Measurements from ENCODE around the gene CLCN2.

The CLCN2 gene

DNA sequence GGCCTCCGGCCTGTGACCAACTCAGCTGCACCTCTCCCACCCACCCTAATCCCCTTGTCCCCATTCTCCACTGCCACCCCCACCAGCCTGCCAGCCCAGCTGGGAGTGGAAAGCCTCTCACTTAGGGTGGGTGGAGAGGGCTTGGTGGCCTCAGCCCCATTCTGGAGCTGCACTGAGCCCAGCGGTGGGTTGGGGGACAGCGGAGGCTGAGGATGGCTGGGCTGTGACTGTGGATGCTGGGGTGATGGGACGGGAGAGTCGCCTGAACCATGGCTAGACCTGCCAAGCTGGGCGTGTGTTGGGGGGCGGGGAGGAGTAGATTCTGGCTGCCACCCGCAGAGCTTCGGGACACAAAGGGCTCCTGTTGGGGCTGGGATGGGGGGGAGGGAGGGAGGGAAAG is 1.8 kb downstream of the CLCN2 start:
- DNase-seq = no peak

DNA sequence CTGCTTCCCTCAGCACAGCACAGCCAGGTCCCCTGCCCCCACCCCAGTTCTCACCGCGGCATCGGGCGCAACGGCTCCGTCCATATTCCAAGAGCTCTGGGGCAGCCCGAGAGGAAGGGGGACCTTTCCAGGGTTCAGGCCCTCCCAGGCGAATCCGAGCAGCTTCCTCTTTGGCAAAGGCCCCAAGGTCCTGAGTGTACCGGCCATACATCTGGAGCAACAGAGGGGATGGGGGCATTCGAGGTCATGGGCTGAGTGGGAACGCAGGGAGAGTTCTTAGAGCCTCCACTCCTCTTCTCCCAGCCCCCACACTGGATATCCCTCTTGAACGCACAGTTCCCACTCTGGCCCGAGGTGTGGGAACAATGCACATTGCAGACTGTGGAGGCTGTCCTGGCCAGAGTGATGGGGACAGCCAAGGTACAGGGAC is 2.5 kb downstream of the CLCN2 start:
- DNase-seq = no peak

DNA sequence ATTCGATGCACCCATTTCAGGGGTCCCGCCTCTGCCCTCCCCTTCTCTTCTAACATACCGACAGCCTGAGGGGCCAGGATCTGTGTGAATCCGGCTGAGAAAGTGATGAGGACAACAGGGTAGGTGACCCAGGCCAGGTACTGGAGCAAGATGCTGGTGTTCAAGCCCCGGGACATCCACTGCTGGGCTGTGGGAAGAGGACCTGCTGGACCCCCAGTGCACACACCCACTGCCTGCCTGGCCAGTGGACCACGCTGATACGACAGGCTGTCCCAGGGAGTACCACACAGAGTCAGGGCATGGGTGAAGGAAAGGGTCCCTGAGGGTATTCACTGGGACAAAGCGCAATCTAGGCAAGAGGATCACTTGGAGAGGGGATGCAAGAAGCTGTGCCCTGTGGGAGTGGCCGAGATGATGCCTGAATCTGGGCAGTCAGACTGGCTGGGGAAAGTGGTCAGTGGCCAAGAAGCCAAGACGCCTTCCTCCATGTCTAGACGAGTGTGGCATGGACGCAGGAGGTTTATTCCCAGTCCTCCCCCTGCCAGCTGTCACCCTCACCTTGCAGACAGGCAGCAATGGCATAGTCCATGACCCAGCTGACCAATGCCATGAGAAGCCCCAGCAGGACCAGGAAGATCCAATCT is 3.2 kb downstream of the CLCN2 start:
- DNase-seq = no peak

DNA sequence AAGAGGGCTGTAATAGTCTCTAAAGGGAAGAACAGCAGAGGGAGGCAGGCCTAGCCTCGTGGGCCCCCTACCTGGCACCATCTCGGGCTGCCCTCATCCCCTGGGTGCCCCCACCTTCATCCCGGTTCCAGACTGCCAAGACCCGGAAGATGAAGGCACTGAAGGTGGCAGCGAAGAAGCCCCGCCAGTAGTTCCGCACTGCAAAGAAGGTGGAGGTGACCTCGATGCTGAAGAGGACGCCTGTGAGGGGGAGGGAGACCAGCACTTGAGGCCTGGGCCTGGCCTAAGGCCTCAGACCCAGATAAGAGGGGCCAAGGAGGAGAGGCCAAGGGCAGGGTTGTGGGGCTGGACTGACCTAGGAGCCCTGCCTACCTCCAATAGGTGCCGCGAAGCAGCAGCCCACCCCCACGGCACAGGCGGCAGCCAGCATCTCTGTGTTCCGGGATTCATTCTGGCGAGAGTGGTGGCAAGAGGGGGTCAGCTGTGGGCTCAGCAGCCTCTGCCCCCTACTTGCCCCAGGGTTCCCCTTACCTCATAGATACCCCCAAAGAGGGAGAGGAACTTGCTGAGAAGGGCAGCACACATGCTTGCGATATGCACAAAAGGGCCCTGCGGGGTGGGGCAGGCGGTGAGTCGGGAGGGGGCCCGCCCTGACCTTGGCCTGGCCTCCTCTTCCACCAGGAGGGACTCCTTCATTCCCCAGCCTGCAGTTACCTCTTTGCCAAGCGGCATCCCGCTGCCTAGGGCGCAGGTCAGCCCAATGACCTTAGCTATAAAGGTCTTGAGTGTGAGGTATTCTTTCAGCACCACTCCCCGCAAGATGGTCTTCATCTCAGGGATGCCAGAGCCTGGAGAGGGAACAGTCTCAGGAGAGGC is 3.9 kb downstream of the CLCN2 start:
- DNase-seq = no peak

DNA sequence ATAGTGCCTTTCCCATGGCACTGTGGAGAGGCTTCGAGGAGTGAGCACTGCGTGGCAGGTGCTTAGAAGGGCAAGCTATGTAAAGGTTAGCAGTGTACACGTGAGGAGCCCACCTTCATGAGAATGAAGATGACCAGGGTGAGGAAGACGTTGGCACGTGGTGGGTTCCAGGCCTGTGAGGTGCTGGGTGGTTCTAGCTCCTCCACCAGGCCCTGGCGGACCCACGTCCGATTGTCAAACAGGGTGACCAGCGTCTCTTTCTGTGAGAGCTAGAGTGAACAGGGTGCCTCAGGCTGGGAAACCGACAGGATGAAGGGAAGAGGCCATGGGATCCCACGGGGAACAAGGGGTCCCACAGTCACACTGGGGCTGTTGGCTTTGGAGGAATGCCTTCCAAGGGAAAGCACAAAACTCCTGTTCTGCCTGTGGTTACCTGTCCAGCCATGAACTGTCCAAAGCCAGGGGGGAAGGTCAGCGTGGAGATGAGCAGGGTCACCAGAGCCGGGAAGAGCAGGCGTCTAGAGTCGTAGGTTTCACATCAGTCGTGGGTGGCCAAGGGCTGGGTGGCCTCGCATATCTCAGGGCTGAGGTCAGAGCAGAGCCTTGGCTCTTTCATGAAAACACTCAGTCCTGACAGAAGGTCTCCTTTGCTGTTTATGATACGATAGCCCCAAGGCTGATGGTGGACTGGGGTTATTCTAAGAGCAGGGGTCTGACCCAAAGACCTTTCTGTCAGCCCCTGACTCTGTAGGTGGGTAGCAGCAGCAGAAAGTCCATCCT is 6.0 kb downstream of the CLCN2 start:
- DNase-seq = no peak

DNA sequence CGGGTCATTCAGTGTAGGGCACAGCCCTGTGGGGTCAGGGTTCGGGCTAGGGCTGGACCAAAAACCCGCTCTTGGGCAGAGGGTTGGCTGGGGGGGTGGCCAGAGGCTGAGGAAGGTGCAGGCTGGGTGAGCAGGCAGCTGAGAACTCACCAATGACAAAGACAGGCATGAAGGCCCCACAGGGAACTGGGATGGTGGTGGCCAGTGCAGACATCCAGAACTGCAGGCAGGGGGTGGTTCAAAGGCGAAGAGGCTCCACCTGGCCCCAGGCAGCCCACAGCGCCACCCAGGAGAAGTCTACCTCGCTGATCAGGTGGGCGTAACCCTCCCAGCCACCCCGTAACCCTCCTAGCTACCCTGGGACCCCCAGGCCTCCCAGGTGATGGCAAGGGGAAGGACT is 6.7 kb downstream of the CLCN2 start:
- DNase-seq = no peak

DNA sequence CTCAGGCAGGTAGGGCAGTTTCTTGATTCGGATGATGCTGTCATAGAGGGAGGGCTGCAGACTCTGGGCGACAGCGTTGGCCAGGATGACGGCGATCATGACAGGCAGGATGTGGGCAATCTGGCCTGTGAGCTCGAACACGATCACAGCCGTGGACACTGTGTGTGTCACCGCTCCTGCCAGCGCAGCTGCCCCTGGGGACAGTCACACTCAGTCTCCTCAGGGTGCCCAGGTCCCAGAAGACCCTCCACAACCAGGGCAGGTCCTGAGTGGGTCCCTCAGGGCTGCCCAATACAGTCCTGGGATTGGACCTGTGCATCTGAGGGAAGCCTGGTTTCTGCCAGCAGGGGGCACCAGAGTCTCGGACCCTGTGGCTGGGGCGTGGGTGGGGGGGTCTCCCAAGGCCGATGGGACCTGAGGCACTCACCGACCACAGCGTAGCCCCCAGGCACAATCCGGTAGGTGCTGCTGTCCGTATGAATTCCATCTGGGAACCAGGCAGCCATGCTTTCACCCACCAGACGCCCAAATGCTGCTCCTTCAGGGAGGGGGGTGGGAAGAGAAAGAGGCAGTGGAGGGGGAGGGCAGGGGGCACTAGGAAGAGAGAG is 7.2 kb downstream of the CLCN2 start:
- peak; percentile 55 for DNase-seq

DNA sequence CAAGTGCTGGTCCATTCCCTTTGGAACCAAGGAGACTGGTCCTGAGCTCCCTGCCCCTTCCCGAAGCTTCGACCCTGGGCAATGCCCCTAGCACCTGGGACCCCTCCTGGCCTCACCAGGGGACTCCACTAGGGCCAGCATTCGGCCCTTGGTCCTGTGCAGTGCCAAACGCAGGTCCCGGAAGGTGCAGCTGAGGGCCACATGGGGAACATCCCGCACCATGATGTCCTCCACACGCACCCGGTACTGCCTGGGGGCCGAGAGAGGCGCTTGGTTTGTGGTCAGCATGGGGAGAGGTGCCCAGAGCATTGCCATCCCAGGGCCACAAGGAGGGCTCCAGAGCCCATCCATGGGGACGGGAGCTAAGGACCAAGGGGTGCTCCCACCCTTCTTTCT is 7.9 kb downstream of the CLCN2 start:
- DNase-seq = no peak

DNA sequence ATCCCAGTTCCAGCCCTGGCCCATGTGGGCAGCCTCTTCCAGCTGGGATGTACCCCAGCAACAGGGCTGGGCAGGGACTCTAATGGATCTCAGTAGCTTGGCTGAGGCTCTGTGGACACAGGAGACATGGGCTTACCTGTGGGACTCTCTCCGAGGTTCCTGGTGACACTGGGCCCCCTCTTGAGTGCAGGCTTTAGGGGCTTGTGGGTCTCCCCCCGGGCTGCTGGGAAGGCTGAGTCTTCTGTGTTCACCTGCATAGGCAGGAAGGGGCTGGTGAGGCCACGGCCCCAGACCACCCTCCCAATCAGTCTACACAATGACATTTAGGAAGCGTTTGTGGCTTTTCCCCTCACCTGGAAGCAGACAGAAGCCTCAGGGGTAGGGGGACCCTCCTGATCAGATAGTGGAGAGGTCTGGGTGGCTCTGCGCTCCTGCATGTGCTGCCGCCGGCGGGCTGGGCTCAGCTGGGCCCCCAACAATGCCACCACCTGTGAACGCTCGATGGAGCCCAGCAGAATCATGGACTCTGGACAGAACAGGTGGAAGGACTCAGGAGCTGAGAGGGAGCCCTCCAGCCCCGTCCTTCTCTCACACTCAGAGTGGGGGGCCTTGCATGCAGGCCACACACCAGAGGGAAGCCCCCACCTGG is 8.4 kb downstream of the CLCN2 start:
- DNase-seq = no peak

DNA sequence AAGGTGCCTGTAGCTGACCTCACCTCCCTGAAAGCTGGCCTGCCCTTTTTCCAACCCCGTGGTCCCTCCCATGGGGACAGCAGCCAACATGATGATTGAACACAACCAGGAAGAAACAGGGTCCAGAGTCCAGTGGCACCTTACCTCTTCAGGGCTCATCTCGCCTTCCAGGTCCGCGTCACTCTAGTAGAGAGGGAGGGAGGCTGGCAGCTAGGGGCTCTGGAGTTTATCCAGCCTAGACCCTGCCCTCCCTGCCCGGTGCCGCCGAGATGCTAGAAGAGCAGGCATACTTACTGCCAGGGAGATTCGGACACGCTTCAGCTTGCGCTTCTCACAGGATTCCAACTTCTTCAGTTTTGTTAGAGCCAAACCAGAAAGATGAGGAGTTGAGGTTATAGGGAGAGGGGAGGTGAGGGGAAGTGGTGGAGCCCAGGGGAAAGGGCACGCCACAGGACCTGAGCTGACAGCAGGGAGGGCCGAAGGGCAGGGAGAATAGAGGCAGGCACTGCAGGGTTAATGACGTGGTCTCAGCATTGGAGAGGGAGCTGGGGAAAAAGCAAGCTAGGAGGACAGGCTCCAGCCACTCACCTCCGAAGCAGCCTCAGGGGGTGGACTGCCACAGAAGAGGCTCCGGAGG is 9.1 kb downstream of the CLCN2 start:
- DNase-seq = no peak

DNA sequence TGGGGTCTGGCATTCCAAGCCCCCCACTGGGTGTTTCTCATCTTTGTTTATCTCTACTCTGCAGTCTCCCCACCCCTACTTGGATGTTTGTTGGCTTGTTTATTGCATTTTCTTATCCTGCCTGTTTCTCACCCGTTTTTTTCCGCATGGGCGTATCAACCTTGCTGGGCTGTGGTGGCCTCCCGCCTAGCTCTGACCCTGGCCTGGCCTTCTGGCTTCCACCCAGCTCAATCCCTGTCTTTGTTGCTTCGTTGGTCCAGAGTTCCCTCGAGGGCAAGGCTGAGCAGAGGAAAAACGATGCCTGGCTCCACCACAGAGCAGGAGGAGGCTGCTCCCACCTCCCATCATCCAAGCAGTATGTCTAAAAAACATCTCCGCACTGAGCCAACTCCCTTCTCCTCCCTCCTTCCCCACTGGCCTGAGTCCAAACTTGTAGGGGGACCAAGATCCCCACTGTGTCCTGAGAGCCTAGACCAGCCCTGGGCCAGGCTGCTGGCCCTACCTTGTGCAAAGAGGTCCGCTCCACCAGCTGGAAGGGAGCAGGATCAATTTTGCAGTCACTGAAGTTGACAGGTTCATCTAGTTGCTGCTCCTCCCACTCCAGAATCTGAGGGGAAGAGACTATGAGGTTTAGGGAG is 9.8 kb downstream of the CLCN2 start:
- no peak for DNase-seq

DNA sequence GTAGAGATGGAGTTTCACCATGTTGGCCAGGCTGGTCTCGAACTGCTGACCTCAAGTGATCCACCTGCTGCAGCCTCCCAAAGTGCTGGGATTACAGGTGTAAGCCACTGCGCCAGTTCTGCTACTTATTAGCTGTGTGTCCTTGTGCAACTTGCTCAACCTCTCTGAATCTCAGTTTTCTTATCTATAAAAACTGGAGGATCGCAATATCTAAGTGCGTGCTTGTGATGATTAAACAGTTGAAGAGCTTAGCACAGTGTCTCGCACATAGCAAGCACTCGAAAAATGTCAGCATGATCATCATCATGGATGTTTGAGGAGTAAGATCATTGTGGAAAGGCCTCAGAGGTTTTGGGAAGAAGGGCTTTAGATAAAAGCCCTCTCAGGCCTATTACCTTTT is 10.8 kb downstream of the CLCN2 start:
- DNase-seq = no peak

DNA sequence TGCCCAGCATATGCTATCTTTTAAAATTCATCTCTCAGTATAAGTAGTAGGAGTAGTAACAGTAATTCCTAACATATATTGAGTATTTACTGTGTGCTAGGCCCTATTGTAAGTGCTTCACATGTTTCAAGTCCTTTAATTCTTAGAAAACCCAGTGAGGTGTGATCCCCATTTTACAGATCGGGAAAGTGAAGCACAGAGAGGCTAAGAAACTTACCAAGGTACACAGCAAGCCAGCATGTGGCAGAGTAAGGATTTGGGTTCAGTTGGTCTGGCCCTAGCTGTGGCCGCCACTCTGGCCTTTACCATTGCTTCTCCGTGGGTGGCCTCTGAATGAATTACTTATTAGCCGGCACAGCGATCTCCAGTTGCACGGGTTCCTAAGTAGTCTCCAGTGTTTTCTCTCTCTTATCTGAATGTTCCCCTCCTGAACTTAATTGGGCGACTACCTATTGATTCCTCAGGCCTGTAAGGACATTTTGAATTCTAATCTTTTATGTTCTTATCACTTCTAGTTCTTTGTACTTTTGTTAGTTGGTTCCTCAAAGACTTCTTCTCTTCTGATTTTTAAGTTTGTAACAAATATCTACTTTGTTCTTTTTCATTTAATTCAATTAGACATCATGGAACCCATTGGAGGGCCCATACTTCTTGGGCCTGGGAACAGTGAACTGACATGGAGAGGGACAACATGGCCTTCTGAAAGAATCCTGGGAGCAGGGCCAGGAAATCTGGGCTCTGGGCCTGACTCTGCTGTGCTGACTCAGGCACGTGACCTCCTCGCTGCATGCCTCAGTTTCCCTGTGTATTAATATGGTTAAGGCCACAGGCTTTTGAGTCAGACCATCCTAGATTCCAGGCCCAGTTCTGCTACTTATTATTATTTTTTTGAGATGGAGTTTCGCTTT is 11.6 kb downstream of the CLCN2 start:
- no peak for DNase-seq

DNA sequence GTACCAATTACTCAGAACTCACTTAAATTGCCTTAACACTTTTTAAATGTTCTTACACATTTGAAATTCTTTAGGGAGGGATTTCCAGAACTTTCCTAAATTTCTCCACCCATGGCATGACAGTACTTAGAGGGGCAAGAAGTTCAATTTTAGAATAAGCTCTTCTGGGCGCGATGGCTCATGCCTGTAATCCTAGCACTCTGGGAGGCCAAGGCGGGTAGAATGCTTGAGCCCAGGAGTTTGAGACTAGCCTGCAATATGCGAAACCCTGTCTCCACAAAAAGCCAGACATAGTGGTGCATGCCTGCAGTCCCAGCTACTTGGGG is 13.4 kb downstream of the CLCN2 start:
- DNase-seq = no peak

DNA sequence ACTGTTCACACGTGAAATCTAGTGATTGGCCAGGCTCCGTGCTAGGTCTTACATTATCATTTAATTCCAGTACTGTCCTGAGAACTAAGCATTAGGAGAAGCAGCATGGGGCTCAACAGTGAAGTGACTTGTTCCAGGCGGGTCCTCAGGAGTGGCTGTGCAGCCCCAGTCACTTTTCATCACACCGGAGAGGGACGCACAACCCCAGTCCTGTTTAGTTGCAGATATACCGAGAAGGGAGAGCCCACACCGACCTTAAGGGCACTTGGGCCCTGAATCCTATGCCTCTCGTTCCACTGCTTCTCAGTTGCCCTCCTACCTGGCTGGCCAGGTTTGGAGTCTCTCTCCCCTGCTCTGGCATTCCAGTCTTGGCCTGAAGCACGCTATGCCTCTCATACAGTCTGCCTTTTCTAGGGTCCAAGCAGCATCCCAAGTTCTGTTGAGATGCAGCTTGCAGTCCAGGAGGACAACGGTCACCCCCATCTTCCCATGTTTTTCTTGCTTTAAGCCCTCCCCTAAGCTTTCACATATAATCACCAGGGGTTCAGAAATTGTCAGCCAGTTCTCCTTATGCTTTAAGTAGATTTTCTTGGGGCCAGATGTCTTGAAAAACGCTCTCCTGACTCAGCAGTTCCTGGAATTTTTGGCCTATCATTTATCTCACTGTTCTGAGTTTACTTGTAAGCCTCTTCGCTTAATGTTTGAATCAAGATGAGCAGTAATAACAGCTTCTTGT is 13.9 kb downstream of the CLCN2 start:
- DNase-seq = no peak

DNA sequence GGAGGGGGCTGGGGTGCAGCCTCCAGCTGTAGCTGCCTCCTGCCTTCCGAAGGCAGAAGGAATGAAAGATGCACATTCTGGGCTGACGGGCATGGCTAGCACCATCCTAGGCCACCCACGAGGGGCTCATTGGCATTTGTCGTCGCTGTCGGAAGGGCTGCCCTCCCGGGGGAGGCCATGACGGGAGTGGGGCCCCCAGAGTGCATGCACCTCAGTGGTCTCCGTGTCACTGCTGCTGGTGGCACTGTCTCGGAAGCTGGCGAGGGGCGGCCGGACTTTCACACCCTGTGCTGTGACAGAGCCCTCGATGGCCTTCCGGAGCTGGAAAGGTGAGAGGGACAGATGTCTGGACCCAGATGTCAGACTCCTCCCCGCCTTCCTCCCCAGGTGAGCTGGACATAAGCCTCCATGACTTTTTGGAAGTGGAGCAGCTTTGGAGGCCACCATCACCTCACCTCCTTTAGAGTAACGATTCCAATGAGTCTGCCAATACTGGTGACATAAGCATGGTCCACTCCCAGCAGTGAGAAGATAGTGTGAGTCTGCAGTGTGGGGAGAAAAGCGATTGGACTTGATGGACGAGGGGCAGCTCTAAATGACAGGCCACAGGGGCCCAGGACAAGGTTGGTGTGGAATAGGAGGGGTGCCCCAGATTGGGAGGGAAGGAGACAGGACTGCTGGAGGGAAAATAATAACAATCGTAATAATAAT is 14.8 kb downstream of the CLCN2 start:
- no peak for DNase-seq

DNA sequence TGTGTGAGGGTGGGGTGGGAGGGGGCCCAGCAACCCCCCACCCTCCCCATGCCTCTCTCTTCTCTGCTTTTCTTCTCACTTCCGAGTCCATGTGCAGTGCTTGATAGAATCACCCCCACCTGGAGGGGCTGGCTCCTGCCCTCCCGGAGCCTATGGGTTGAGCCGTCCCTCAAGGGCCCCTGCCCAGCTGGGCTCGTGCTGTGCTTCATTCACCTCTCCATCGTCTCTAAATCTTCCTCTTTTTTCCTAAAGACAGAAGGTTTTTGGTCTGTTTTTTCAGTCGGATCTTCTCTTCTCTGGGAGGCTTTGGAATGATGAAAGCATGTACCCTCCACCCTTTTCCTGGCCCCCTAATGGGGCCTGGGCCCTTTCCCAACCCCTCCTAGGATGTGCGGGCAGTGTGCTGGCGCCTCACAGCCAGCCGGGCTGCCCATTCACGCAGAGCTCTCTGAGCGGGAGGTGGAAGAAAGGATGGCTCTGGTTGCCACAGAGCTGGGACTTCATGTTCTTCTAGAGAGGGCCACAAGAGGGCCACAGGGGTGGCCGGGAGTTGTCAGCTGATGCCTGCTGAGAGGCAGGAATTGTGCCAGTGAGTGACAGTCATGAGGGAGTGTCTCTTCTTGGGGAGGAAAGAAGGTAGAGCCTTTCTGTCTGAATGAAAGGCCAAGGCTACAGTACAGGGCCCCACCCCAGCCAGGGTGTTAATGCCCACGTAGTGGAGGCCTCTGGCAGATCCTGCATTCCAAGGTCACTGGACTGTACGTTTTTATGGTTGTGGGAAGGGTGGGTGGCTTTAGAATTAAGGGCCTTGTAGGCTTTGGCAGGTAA is 15.9 kb downstream of the CLCN2 start:
- DNase-seq = no peak

DNA sequence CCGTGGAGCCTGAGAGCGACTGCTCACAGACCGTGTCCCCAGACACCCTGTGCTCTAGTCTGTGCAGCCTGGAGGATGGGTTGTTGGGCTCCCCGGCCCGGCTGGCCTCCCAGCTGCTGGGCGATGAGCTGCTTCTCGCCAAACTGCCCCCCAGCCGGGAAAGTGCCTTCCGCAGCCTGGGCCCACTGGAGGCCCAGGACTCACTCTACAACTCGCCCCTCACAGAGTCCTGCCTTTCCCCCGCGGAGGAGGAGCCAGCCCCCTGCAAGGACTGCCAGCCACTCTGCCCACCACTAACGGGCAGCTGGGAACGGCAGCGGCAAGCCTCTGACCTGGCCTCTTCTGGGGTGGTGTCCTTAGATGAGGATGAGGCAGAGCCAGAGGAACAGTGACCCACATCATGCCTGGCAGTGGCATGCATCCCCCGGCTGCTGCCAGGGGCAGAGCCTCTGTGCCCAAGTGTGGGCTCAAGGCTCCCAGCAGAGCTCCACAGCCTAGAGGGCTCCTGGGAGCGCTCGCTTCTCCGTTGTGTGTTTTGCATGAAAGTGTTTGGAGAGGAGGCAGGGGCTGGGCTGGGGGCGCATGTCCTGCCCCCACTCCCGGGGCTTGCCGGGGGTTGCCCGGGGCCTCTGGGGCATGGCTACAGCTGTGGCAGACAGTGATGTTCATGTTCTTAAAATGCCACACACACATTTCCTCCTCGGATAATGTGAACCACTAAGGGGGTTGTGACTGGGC is 16.7 kb downstream of the CLCN2 start:
- DNase-seq = no peak

All from effector CD8-positive, alpha-beta T cell (primary cell).